Upper lobe of left lung (tissue), 4 donors: ENCODE results near the gene MT4.

Source experiments
- POLR2A ChIP-seq, 4 donors: fragments of 450-650 bp; IDR thresholded peaks; one replicate each; pipeline ENCODE4 v1.5.1; 2016 to 2017; ENCODE audit warnings: antibody characterized with exemption in 4 of 4, mild to moderate bottlenecking in 2 of 4
- POLR2AphosphoS5 ChIP-seq, 2 donors: sonication (generic); formaldehyde crosslinking; IDR thresholded peaks; one replicate each; pipeline ENCODE4 v1.5.1; 2017; ENCODE audit warnings: antibody characterized with exemption in 2 of 2
- TF ChIP-seq, protein P1 (sequence below), 6 experiments: fragments of 450-650 bp in 4 of 6; fragments of 200-600 bp in 2 of 6; sonication (generic) in 2 of 6; IDR thresholded peaks; one replicate each; pipeline ENCODE4 v1.5.1; 2016 to 2019; ENCODE audit warnings: antibody characterized with exemption in 6 of 6

DNA sequence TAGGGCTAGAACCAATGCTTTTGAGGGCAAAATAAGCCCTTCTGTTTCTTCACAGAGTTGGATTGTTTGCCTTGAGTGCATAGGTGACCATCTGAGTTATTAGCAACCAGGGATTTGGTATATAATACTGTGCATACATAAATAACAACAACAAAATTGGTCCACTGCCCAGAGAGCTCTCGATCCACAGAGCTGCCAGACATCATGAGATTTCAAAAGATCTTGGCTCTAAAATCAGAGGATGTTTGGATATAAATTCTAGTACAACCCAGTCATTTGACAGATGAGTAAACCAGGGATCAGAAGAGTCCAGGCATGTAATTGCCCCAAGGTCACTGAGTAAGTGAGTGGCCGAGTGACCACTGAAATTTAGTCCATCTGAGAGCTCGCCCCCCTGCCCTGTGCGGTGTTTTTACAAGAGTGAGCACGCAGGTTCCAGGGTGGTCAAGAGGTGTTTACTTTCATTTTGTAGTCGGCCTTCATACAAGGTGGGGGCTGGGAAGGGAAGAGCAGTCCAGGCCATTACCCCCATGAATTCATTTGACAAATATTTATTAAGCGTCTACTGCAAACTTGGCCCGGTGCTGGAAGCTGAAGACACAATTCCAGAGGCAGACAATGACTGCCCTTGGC is 41.7 kb downstream of the MT4 start:
- TF ChIP-seq, protein P1, sequence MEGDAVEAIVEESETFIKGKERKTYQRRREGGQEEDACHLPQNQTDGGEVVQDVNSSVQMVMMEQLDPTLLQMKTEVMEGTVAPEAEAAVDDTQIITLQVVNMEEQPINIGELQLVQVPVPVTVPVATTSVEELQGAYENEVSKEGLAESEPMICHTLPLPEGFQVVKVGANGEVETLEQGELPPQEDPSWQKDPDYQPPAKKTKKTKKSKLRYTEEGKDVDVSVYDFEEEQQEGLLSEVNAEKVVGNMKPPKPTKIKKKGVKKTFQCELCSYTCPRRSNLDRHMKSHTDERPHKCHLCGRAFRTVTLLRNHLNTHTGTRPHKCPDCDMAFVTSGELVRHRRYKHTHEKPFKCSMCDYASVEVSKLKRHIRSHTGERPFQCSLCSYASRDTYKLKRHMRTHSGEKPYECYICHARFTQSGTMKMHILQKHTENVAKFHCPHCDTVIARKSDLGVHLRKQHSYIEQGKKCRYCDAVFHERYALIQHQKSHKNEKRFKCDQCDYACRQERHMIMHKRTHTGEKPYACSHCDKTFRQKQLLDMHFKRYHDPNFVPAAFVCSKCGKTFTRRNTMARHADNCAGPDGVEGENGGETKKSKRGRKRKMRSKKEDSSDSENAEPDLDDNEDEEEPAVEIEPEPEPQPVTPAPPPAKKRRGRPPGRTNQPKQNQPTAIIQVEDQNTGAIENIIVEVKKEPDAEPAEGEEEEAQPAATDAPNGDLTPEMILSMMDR (IDR thresholded peaks at IDR 0.05): no peak
- TF ChIP-seq POLR2A (IDR thresholded peaks at IDR 0.05) (no peak), POLR2AphosphoS5 (IDR thresholded peaks at IDR 0.05) (peak in 1 of 2 donors; percentile 4)
